Ectodermal cell (in vitro differentiated cells): Measurements from ENCODE around the gene ROR2.
A peak's percentile ranks its signal among the peaks of the same experiment; 100 is the strongest.

Experiments
- H3K27ac ChIP-seq: 2 replicates; pipeline ENCODE4 v1.7.0; 2013; ENCODE audit warnings: mild to moderate bottlenecking, low read depth, low read length; ENCODE audit not compliant: insufficient read depth, poor library complexity, severe bottlenecking
- H3K27me3 ChIP-seq: 2 replicates; pipeline ENCODE4 v1.7.0; 2013; ENCODE audit warnings: mild to moderate bottlenecking, low read length; ENCODE audit not compliant: insufficient read depth, control insufficient read depth, poor library complexity, severe bottlenecking
- H3K36me3 ChIP-seq: one replicate; pipeline ENCODE4 v1.7.0; 2013; ENCODE audit warnings: low read length; ENCODE audit not compliant: control insufficient read depth, insufficient read depth
- H3K4me1 ChIP-seq: one replicate; pipeline ENCODE4 v1.7.0; 2013; ENCODE audit warnings: low read length; ENCODE audit not compliant: control insufficient read depth, insufficient read depth
- H3K4me3 ChIP-seq: 2 replicates; pipeline ENCODE4 v1.7.0; 2013; ENCODE audit warnings: low read depth, low read length, control low read depth; ENCODE audit not compliant: insufficient read depth
- H3K9me3 ChIP-seq: 2 replicates; pipeline ENCODE4 v1.7.0; 2013; ENCODE audit warnings: mild to moderate bottlenecking, low read length, moderate library complexity; ENCODE audit not compliant: control insufficient read depth
- WGBS, 2 experiments: methylation state at CpG; one replicate each; pipeline ENCODE4 v1.1.7; 2013; ENCODE audit warnings: missing lambda C conversion rate in 2 of 2; 5-methylcytosine and 5-hydroxymethylcytosine counted together

Gene ROR2

GRCh38 chr9:91835216-91835615 lies 114.8 kb downstream of the ROR2 start:
- 84 to 92% methylated on average over 5 of the region's 5 CpGs for WGBS, 2 experiments
- no peak overlapping the region for H3K4me3 ChIP-seq
- H3K36me3 ChIP-seq, result no peaks in the 10 kb centered on the region
- no peak overlapping the region for H3K27ac ChIP-seq
- no peaks in the 10 kb centered on the region for H3K27me3 ChIP-seq
- no peaks in the 10 kb centered on the region for H3K9me3 ChIP-seq
- H3K4me1 ChIP-seq, result peaks cover 44% of the 10 kb centered on the region

GRCh38 chr9:91834740-91835139 lies 115.3 kb downstream of the ROR2 start:
- Histone ChIP-seq H3K27ac (peak overlapping the region; percentile 69), H3K4me3 (no peak overlapping the region), H3K27me3 (no peaks in the 10 kb centered on the region), H3K4me1 (peaks cover 44% of the 10 kb centered on the region), H3K36me3 (no peaks in the 10 kb centered on the region), H3K9me3 (no peaks in the 10 kb centered on the region)
- 84 to 86% methylated on average over 3 of the region's 3 CpGs for WGBS, 2 experiments

GRCh38 chr9:91833878-91834255 lies 116.2 kb downstream of the ROR2 start:
- Histone ChIP-seq H3K27me3 (no peaks in the 10 kb centered on the region), H3K9me3 (no peaks in the 10 kb centered on the region), H3K36me3 (no peaks in the 10 kb centered on the region), H3K4me3 (no peak overlapping the region), H3K27ac (peak overlapping the region; percentile 69), H3K4me1 (peaks cover 44% of the 10 kb centered on the region)
- WGBS, 2 experiments, result 63 to 64% methylated on average over 7 of the region's 7 CpGs

DNA sequence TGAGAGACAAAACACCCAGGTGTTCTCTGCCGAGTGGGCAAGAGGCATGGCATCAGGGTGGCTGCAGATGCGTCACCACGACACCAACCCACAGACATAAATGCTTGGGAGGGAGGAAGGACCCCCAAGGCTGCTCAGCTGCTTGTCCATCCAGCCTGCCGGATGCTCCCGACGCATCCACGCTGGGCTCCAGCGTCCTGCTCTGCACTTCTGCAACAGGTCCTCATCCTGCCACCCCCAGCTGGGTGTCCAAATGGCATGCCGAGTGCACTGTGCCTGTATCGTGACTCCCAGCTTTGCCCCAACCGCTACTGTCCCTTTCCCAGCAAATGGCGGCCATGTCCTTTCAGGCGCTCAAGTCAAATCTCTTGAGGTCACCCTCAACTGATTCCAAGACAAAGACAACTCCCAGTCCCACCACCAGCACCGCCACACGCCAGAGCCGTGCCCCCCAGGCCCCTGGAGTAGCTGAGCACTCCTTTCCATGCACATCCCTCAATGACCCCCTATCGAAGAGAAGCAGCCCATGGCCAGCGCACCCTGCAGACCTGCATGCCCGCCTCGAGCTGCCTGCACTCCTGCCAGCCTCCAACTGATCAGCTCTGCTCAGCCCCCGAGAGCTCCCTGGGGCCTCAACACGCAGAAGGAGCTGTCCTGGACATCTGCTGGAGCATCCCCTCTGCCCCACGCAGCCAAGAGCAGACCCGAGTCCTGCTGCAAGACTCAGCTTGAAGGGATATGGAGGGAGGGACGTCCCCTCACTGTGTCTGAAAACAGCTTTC lies 116.7 kb downstream of the ROR2 start:
- H3K27ac ChIP-seq, result peak overlapping the region; percentile 60
- WGBS, 2 experiments, result 92 to 93% methylated on average over 25 of the region's 25 CpGs
- no peak overlapping the region for H3K4me3 ChIP-seq
- H3K27me3 ChIP-seq, result no peaks in the 10 kb centered on the region
- no peaks in the 10 kb centered on the region for H3K9me3 ChIP-seq
- peaks cover 44% of the 10 kb centered on the region for H3K4me1 ChIP-seq
- no peaks in the 10 kb centered on the region for H3K36me3 ChIP-seq

DNA sequence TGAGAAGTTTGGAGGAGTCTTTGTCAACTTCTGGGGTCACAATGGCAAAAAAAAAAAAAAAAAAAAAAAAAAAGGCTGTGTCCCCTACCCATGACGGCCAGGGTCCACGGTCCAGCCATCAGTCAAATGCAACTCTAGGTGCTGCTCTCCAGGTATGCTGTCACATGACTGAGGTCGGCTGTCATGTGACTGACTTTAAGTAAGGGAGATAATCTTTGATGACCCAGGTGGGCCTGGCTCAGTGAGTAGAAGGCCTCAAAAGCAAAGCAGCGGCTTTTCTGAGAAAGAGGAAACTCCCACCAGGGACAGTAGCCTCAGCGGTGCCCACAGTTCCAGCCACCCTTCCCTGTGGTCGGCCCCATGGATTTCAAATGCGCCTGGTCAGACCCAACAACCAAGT lies 117.7 kb downstream of the ROR2 start:
- Histone ChIP-seq H3K9me3 (no peaks in the 10 kb centered on the region), H3K4me3 (no peak overlapping the region), H3K36me3 (no peaks in the 10 kb centered on the region), H3K27me3 (no peaks in the 10 kb centered on the region), H3K27ac (no peak overlapping the region), H3K4me1 (peaks cover 41% of the 10 kb centered on the region)
- 93 to 96% methylated on average over 7 of the region's 7 CpGs for WGBS, 2 experiments

DNA sequence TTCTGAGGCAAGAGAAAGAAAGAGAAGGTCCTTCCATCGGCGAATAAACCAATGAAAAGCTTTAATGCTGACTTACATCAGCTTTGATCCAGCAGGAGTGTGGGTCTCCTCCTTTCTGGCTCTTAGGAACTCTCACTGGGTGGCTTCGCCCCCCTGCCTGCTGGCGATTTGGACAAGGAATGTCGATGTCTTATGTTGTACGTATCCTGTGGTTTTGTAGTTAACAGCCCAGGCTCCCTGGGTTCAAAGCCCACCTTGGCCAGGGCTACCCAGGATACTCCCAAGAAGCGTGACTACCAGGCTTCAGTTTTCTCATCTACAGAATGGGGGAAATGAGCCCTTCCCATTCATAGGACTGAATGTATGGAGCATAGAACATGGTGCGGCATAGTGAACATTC lies 124.2 kb downstream of the ROR2 start:
- Histone ChIP-seq H3K27ac (no peak overlapping the region), H3K36me3 (no peaks in the 10 kb centered on the region)

GRCh38 chr9:91825422-91825821 lies 124.6 kb downstream of the ROR2 start:
- H3K27ac ChIP-seq, result no peak overlapping the region
- H3K9me3 ChIP-seq, result peaks cover 4% of the 10 kb centered on the region
- H3K36me3 ChIP-seq, result no peaks in the 10 kb centered on the region
- no peak overlapping the region for H3K4me3 ChIP-seq
- 95 to 98% methylated on average over 4 of the region's 4 CpGs for WGBS, 2 experiments
- H3K4me1 ChIP-seq, result peaks cover 12% of the 10 kb centered on the region
- H3K27me3 ChIP-seq, result no peaks in the 10 kb centered on the region

More for the DNA sequence above, 124.2 kb downstream of the ROR2 start:
- H3K4me3 ChIP-seq, result no peak overlapping the region
- WGBS, 2 experiments, result 88 to 96% methylated on average over 8 of the region's 8 CpGs
- peaks cover 12% of the 10 kb centered on the region for H3K4me1 ChIP-seq
- H3K9me3 ChIP-seq, result peaks cover 4% of the 10 kb centered on the region
- no peaks in the 10 kb centered on the region for H3K27me3 ChIP-seq

DNA sequence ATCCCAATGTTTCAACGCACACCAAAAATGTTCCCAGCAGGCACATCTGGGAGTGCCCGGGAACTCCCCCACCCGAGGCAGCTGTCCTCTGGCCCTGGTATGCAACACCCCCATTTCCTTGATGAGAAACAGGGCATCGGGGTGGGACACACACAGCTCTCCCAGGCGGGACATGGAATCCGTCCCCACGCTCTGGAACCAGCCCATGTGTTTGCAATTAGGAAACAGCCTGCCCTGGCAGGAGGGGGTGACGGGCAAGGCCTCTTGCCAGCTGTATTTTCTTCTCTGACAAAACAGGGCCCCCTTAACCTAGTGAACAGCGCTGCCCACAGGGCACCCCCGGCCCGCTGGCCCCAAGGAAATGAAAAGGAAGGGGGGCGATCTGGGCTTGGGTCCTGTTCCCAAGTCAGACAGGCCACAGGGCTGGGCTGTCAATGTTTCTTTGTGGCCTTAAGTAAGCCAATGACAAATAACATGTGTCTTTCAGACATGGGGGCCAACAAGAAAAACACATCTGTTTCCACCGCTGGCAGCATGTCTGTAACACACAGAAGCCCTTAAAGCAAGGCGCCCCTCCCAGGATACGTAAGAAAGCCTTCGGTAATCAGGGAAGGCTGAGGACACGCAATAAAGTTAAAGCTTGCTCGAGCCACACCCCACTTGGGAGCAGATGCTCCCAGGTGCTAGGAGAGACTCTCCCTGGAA lies 125.3 kb downstream of the ROR2 start:
- WGBS, 2 experiments, result 92 to 93% methylated on average over 18 of the region's 18 CpGs
- Histone ChIP-seq H3K27me3 (no peaks in the 10 kb centered on the region), H3K9me3 (peaks cover 4% of the 10 kb centered on the region), H3K27ac (no peak overlapping the region), H3K4me3 (no peak overlapping the region), H3K4me1 (peaks cover 12% of the 10 kb centered on the region), H3K36me3 (no peaks in the 10 kb centered on the region)

- WGBS, 2 experiments, result 93 to 97% methylated on average over 4 of the region's 4 CpGs
- Histone ChIP-seq H3K36me3 (no peaks in the 10 kb centered on the region), H3K4me3 (no peak overlapping the region)
Measured at GRCh38 chr9:91824151-91824550, 125.9 kb downstream of the ROR2 start.

DNA sequence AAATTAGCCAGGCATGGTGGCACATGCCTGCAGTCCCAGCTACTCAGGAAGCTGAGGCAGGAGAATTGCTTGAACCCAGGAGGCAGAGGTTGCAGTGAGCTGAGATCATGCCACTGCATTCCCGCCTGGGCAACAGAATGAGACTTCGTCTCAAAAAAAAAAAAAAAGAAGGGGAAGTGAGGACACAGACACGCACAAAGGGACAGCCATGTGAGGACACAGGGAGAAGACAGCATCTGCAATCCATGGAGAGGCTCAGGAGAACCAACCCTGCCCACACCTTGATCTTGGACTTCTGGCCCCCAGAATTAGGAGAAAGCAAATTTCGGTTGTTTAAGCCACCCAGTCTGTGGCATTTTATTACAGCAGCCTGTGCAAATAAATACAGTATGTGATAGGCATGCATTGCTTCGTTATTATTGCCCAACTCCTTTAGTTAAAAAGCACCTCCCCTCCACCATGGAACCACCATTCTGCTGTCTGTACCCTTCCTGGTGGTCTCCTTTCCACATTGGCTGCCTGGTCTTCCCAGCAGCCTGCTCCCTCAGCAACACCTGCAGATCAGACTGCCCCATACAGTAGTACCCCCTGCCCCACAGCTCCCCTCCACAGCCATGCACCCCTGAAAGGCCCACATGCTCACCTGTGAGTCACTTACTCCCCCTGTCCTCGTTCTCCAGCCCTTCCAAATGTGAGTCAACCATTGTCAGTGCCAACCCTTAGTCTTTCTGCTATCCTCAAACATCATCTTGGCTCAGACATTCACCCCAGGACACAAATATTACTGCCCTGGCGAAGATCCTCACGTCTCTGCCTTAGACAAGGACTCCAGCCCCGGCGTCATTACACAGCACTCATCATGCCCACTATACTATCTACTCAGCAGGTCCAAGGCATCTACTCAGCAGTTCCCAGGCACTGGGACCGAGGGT lies 128.8 kb downstream of the ROR2 start:
- no peaks in the 10 kb centered on the region for H3K36me3 ChIP-seq
- no peaks in the 10 kb centered on the region for H3K27me3 ChIP-seq
- peaks cover 40% of the 10 kb centered on the region for H3K4me1 ChIP-seq
- H3K9me3 ChIP-seq, result peaks cover 4% of the 10 kb centered on the region
- no peak overlapping the region for H3K27ac ChIP-seq
- 94 to 96% methylated on average over 11 of the region's 11 CpGs for WGBS, 2 experiments
- H3K4me3 ChIP-seq, result no peak overlapping the region

More at GRCh38 chr9:91824151-91824550, 125.9 kb downstream of the ROR2 start:
- Histone ChIP-seq H3K27me3 (no peaks in the 10 kb centered on the region), H3K27ac (no peak overlapping the region), H3K9me3 (peaks cover 4% of the 10 kb centered on the region), H3K4me1 (peaks cover 17% of the 10 kb centered on the region)
